GM19035 (cell line): ENCODE data around the gene MEOX2.

Experiments used
- ATAC-seq: cut with Tn5 transposase; IDR thresholded peaks from one replicate; pipeline ENCODE4 v1.9.1; 2021; ENCODE audit not compliant: unreplicated experiment

The MEOX2 gene

GRCh38 chr7:15566476-15566875 lies 120.0 kb downstream of the MEOX2 start:
- ATAC-seq, result no peak

DNA sequence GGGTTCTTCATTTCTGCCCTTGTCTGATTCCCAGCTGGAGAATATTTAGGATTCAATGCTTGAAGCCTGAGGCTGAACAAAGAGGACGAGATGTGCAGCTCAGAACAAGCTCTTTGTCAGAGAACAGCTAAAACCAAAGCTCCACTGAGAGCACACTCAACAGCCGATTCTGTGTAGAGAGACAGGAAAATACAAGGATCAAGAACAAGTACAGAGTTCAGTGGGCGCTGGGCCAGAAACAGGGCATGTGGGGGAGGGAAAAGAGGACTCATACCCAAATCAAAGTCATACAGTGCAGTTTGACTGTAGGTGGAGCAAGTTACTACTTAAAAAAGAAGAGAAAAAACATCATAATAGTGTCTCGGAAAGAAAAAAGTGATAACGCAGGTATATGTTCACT lies 124.6 kb downstream of the MEOX2 start, which contains the start of gene AGMO:
Gene AGMO (minus strand): TSS at position 181 of the 400 bp plus-strand sequence.
- no peak for ATAC-seq
